Natural killer cell (primary cell): ENCODE results near the gene DOCK1. TPM values are rescaled to one million over a fixed set of nuclear protein-coding genes. Genes with fewer than 3 reads are reported as not detected.
"Not testable (repeated sequence)": the region's sequence is repeated elsewhere in the genome, so short reads cannot be mapped to it uniquely, and the experiment has no call there.

ENCODE experiments used
- ATAC-seq, 3 donors: fragments of 150-1000 bp in 2 of 3; fragments of 200-7000 bp in 1 of 3; cut with Tn5 transposase; 1 replicate in 1 of 3; 2 replicates in 2 of 3; pipeline ENCODE4 v1.10.0; 2021; ENCODE audit warnings: mild to moderate bottlenecking in 2 of 3, moderate library complexity in 2 of 3
- DNase-seq, 2 donors: peaks; one replicate each; pipeline versions ENCODE4 v3.0.0 to v3.0.0-alpha.2; 2013 to 2021; ENCODE audit warnings: mixed read lengths in 1 of 2
- H3K27ac ChIP-seq: one replicate; pipeline ENCODE4 v1.5.1; 2013; ENCODE audit warnings: mild to moderate bottlenecking, low read length
- H3K27me3 ChIP-seq: one replicate; pipeline ENCODE4 v1.6.1; 2013; ENCODE audit warnings: low read length; ENCODE audit not compliant: control insufficient read depth, insufficient read depth
- H3K36me3 ChIP-seq: one replicate; pipeline ENCODE4 v1.6.1; 2013; ENCODE audit warnings: low read length; ENCODE audit not compliant: control insufficient read depth, insufficient read depth
- H3K4me1 ChIP-seq: one replicate; pipeline ENCODE4 v1.6.1; 2013; ENCODE audit warnings: low read length; ENCODE audit not compliant: control insufficient read depth, insufficient read depth
- H3K4me3 ChIP-seq: one replicate; pipeline ENCODE4 v1.5.1; 2013; ENCODE audit warnings: low read length
- H3K9me3 ChIP-seq: one replicate; pipeline ENCODE4 v1.6.1; 2013; ENCODE audit warnings: low read length; ENCODE audit not compliant: control insufficient read depth, insufficient read depth
- H3K27ac Mint-ChIP-seq, 2 donors: one replicate each; pipeline ENCODE4 v1.8.0; 2022; ENCODE audit warnings: mild to moderate bottlenecking in 2 of 2, mixed read lengths in 2 of 2, moderate library complexity in 1 of 2
- H3K27me3 Mint-ChIP-seq, 2 donors: one replicate each; pipeline ENCODE4 v1.8.0; 2022; ENCODE audit warnings: low read depth in 2 of 2, mixed read lengths in 2 of 2
- H3K36me3 Mint-ChIP-seq: one replicate; pipeline ENCODE4 v1.8.0; 2022; ENCODE audit warnings: mixed read lengths
- H3K4me1 Mint-ChIP-seq, 2 donors: one replicate each; pipeline ENCODE4 v1.8.0; 2022; ENCODE audit warnings: mixed read lengths in 2 of 2
- H3K4me3 Mint-ChIP-seq: one replicate; pipeline ENCODE4 v1.8.0; 2022; ENCODE audit warnings: mild to moderate bottlenecking, moderate library complexity, mixed read lengths
- H3K9me3 Mint-ChIP-seq, 2 donors: one replicate each; pipeline ENCODE4 v1.8.0; 2022; ENCODE audit warnings: mixed read lengths in 2 of 2
- WGBS: methylation state at CpG from one replicate; pipeline ENCODE4 v1.1.7; 2013; ENCODE audit warnings: missing lambda C conversion rate; ENCODE audit not compliant: insufficient coverage; 5-methylcytosine and 5-hydroxymethylcytosine counted together
- intact Hi-C: fragments of 100-400 bp; cut with micrococcal nuclease; formaldehyde crosslinking; loops from one replicate; pipeline ENCODE4 v1.14.2; 2022
- total RNA-seq, 4 donors: library from RNA; stranded (reverse); fragments of 120-200 nt in 1 of 4; gene quantifications; one replicate each; pipeline versions ENCODE4 v1.2.3 to v1.2.4, GENCODE V29; 2013 to 2022
- TF ChIP-seq, protein P1 (sequence below): fragments of 200-600 bp; IDR thresholded peaks from one replicate; pipeline ENCODE4 v1.8.0; 2022; ENCODE audit warnings: antibody characterized with exemption

Gene DOCK1
- total RNA-seq, 3 donors from 2014 or later (not counting 1 experiment from before 2014, with no cell fraction given), result 0.07 to 0.12 (median 0.08) TPM

DNA sequence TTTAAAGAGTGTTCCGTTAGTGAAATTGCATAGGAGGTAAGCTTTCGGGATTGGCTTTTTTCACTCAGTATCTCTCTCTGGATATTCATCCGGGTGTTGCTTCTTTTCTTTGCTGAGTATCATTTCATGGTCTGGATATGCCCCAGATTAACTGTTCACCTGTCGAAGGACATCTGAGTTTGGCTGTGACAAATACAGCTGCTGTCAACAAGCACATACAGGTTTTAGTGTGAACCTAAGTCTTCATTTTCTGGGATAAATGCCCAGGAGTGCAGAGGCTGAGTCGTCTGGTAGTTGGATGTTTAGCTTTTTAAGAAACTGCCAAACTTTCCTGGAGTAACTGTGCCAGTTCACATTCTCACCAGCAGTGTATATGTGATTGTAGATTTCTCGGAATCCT is 5.6 kb downstream of the DOCK1 start:
- H3K9me3 ChIP-seq, result no peaks in the 10 kb centered on the region
- Mint-ChIP-seq H3K27ac (no peak overlapping the region), H3K36me3 (no peaks in the 10 kb centered on the region), H3K9me3 (no peaks in the 10 kb centered on the region), H3K27me3 (peaks cover 13 to 15% of the 10 kb centered on the region in 2 donors), H3K4me3 (no peak overlapping the region), H3K4me1 (peaks cover 0 to 4% of the 10 kb centered on the region in 2 donors)
- peaks cover 2% of the 10 kb centered on the region for H3K27me3 ChIP-seq
- ATAC-seq, result no peak
- H3K4me3 ChIP-seq, result no peak overlapping the region
- no peak overlapping the region for H3K27ac ChIP-seq
- intact Hi-C loops, result no loop called here
- no peak for DNase-seq
- no peaks in the 10 kb centered on the region for H3K4me1 ChIP-seq
- TF ChIP-seq, protein P1, sequence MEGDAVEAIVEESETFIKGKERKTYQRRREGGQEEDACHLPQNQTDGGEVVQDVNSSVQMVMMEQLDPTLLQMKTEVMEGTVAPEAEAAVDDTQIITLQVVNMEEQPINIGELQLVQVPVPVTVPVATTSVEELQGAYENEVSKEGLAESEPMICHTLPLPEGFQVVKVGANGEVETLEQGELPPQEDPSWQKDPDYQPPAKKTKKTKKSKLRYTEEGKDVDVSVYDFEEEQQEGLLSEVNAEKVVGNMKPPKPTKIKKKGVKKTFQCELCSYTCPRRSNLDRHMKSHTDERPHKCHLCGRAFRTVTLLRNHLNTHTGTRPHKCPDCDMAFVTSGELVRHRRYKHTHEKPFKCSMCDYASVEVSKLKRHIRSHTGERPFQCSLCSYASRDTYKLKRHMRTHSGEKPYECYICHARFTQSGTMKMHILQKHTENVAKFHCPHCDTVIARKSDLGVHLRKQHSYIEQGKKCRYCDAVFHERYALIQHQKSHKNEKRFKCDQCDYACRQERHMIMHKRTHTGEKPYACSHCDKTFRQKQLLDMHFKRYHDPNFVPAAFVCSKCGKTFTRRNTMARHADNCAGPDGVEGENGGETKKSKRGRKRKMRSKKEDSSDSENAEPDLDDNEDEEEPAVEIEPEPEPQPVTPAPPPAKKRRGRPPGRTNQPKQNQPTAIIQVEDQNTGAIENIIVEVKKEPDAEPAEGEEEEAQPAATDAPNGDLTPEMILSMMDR, result no peak
- 86% methylated on average over 6 of the region's 6 CpGs for WGBS
- no peaks in the 10 kb centered on the region for H3K36me3 ChIP-seq

DNA sequence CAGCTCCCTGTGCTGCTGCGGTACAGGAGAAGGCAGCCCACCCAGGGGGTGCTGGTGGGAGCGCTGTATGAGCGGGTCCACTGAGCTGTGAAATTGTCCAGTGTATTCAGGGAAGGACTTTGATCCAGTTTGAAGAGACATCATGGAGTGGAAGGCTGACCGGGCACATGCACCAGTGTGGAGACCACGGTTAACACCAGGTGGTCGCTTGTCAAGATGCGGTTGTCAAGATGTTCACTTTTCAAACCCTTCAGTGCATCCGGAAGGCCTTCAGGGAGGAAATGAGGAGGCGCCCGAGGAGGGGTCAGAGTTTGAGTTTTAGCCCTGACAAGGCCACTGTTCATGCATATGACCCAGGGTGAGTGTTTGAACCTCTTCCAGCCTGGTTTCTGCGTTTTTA is 6.1 kb downstream of the DOCK1 start:
- H3K36me3 Mint-ChIP-seq, result no peaks in the 10 kb centered on the region
- H3K9me3 Mint-ChIP-seq, result no peaks in the 10 kb centered on the region
- Histone ChIP-seq H3K4me1 (no peaks in the 10 kb centered on the region), H3K27ac (no peak overlapping the region), H3K27me3 (peaks cover 2% of the 10 kb centered on the region), H3K9me3 (no peaks in the 10 kb centered on the region), H3K4me3 (no peak overlapping the region), H3K36me3 (no peaks in the 10 kb centered on the region)
- WGBS, result 95% methylated on average over 11 of the region's 11 CpGs
- peaks cover 0 to 3% of the 10 kb centered on the region in 2 donors for H3K4me1 Mint-ChIP-seq
- TF ChIP-seq, protein P1, result no peak
- H3K27ac Mint-ChIP-seq, result no peak overlapping the region
- no peak for DNase-seq
- ATAC-seq, result no peak
- intact Hi-C loops, result no loop called here
- no peak overlapping the region for H3K4me3 Mint-ChIP-seq
- peaks cover 12% of the 10 kb centered on the region in 2 donors for H3K27me3 Mint-ChIP-seq

DNA sequence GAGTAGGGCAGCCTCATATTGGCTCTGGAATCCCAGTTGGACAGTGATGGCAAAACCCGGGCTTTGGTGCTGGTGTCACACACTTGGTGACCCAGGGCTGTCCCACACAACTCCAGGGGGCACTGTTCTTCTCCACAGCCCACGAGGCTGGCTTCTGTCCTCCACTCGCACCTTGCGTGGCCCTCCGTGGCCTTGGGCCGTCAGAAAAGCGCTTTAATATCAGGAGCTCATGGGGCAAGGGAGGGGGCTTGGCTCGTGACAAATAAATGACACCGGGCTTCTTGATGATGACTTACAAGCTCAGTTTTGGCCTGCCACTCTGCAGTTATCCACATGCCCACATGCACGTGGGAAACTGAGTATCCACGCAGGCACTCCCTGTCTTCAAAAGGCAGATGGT is 8.1 kb downstream of the DOCK1 start:
- Histone ChIP-seq H3K4me1 (no peaks in the 10 kb centered on the region), H3K36me3 (no peaks in the 10 kb centered on the region), H3K27me3 (no peaks in the 10 kb centered on the region), H3K4me3 (no peak overlapping the region), H3K27ac (no peak overlapping the region), H3K9me3 (no peaks in the 10 kb centered on the region)
- no peak overlapping the region for H3K27ac Mint-ChIP-seq
- TF ChIP-seq, protein P1, result no peak
- no peaks in the 10 kb centered on the region for H3K36me3 Mint-ChIP-seq
- no peak for ATAC-seq
- no peaks in the 10 kb centered on the region for H3K4me1 Mint-ChIP-seq
- H3K4me3 Mint-ChIP-seq, result no peak overlapping the region
- 85% methylated on average over 11 of the region's 11 CpGs for WGBS
- H3K27me3 Mint-ChIP-seq, result no peaks in the 10 kb centered on the region
- intact Hi-C loops, result no loop called here
- H3K9me3 Mint-ChIP-seq, result no peaks in the 10 kb centered on the region
- DNase-seq, result no peak

DNA sequence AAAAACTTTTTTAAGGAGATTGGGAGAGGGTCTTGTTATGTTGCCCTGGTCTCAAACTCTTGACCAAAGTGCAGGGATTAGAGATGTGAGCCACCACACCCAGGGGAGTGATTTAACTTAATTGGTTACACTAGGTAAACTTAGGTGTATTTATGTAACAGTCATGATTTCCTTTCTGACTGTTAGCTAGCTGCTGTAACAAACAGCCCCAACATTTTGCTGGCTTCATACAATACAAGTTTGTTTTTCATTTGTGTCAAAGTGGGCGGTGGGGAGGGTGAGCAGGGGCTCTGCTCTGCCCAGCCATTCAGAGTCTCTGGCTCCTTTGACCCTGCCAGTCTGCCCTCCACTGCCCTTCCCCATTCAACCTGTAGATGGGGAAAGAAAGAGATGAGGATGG is 9.3 kb downstream of the DOCK1 start:
- Mint-ChIP-seq H3K27me3 (no peaks in the 10 kb centered on the region), H3K36me3 (no peaks in the 10 kb centered on the region)

DNA sequence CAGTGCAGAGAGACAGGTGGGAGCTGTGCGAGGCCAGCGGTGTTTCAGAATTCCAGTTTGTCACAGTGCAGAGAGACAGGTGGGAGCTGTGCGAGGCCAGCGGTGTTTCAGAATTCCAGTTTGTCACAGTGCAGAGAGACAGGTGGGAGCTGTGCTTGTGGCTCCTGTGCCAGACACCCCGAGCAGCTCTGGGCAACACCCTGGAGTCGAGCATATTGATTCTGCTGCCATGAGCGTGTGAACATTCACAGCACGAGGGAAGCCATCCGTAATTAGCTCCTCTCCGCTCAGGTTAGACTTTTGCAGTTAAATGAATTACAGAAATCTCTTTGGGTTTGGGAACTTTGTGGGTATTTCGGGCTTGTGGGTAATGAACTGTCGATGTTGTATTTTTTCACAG is 11.7 kb downstream of the DOCK1 start:
- H3K9me3 ChIP-seq, intact Hi-C loops, ATAC-seq, H3K27me3 Mint-ChIP-seq, H3K27me3 ChIP-seq, H3K4me3 Mint-ChIP-seq, H3K4me1 Mint-ChIP-seq, H3K36me3 ChIP-seq, H3K4me3 ChIP-seq, H3K4me1 ChIP-seq, H3K36me3 Mint-ChIP-seq, H3K27ac ChIP-seq, DNase-seq, H3K9me3 Mint-ChIP-seq, H3K27ac Mint-ChIP-seq: not testable (repeated sequence)
- WGBS, result 95% methylated on average over 11 of the region's 12 CpGs

More for the DNA sequence above, 9.3 kb downstream of the DOCK1 start:
- intact Hi-C loops, result no loop called here
- TF ChIP-seq, protein P1, result no peak
- Histone ChIP-seq H3K9me3 (no peaks in the 10 kb centered on the region), H3K27me3 (no peaks in the 10 kb centered on the region), H3K4me3 (no peak overlapping the region), H3K27ac (no peak overlapping the region), H3K4me1 (no peaks in the 10 kb centered on the region), H3K36me3 (no peaks in the 10 kb centered on the region)
- Mint-ChIP-seq H3K4me3 (no peak overlapping the region), H3K27ac (no peak overlapping the region), H3K4me1 (no peaks in the 10 kb centered on the region), H3K9me3 (no peaks in the 10 kb centered on the region)
- WGBS, result 90% methylated on average over 1 of the region's 1 CpG
- DNase-seq (no peak), ATAC-seq (no peak)
